K562 (cell line): ENCODE measurements around the gene ICOSLG. TPM values are rescaled to one million over a fixed set of nuclear protein-coding genes. Genes with fewer than 3 reads are reported as not detected.

ENCODE experiments used
- AFF4 ChIP-seq: sonication (generic); formaldehyde crosslinking; IDR thresholded peaks from 2 replicates; pipeline ENCODE4 v1.8.0; 2023; ENCODE audit warnings: mild to moderate bottlenecking, missing genetic modification reagents
- CC2D1A ChIP-seq: fragments of 450-650 bp; IDR thresholded peaks from 2 replicates; pipeline ENCODE4 v1.6.1; 2017; ENCODE audit warnings: mild to moderate bottlenecking
- CREB3L1 ChIP-seq: fragments of 450-650 bp; IDR thresholded peaks from 2 replicates; pipeline ENCODE4 v1.6.1; 2014; ENCODE audit warnings: low read depth, mild to moderate bottlenecking, moderate library complexity, borderline replicate concordance
- CTCF ChIP-seq, 3 experiments: IDR thresholded peaks in 2 of 3; conservative IDR thresholded peaks in 1 of 3; 2 replicates each; pipeline ENCODE4 v1.5.1; 2011 to 2012; ENCODE audit warnings: low read length in 3 of 3, mild to moderate bottlenecking in 3 of 3, control low read depth in 2 of 3, improper control_type of control experiment in 1 of 3, inconsistent platforms in 1 of 3, low read depth in 1 of 3, mixed read lengths in 1 of 3, moderate library complexity in 1 of 3; ENCODE audit not compliant: insufficient read depth in 2 of 3
- E4F1 ChIP-seq: fragments of 250-450 bp; sonication (Bioruptor Pico); IDR thresholded peaks from 2 replicates; pipeline ENCODE4 v1.5.0; 2021; ENCODE audit warnings: mild to moderate bottlenecking, borderline replicate concordance
- GABPB1 ChIP-seq: sonication (generic); formaldehyde crosslinking; IDR thresholded peaks from 2 replicates; pipeline ENCODE4 v1.8.0; 2022; ENCODE audit warnings: mild to moderate bottlenecking, missing genetic modification reagents
- KDM5B ChIP-seq: fragments of 200-600 bp; sonication (generic); IDR thresholded peaks from 2 replicates; pipeline ENCODE4 v1.6.1; 2012; ENCODE audit warnings: low read depth, mild to moderate bottlenecking, moderate library complexity, low read length, control low read depth, inconsistent platforms; ENCODE audit not compliant: insufficient replicate concordance
- NFE2L1 ChIP-seq: fragments of 450-650 bp; IDR thresholded peaks from 2 replicates; pipeline ENCODE4 v1.6.1; 2016; ENCODE audit warnings: missing genetic modification characterization, low read depth, mild to moderate bottlenecking, missing compliant biosample characterization, moderate library complexity, borderline replicate concordance
- PHB ChIP-seq: fragments of 250-450 bp; sonication (Bioruptor Pico); IDR thresholded peaks from 2 replicates; pipeline ENCODE4 v1.5.0; 2021
- RAD21 ChIP-seq, 2 experiments: fragments of 250-450 bp in 1 of 2; fragments of 450-650 bp in 1 of 2; sonication (Bioruptor Pico) in 1 of 2; formaldehyde crosslinking in 1 of 2; IDR thresholded peaks in 1 of 2; conservative IDR thresholded peaks in 1 of 2; 2 replicates each; pipeline versions ENCODE4 v1.4.0 to v1.8.0; 2020 to 2022; ENCODE audit warnings: mild to moderate bottlenecking in 2 of 2, moderate library complexity in 1 of 2
- RBFOX2 ChIP-seq: fragments of 200-400 bp; formaldehyde crosslinking; IDR thresholded peaks from 2 replicates; pipeline ENCODE4 v1.6.1; 2017; ENCODE audit warnings: low read depth, mild to moderate bottlenecking, low read length, moderate library complexity
- SAP30 ChIP-seq: fragments of 200-600 bp; sonication (generic); IDR thresholded peaks from 2 replicates; pipeline ENCODE4 v1.6.1; 2012; ENCODE audit warnings: borderline replicate concordance, low read depth, mild to moderate bottlenecking, moderate library complexity, low read length, control low read depth, inconsistent platforms; ENCODE audit not compliant: insufficient read depth, poor library complexity, severe bottlenecking
- SIX5 ChIP-seq, 2 experiments: IDR thresholded peaks; 2 replicates each; pipeline ENCODE4 v1.6.1; 2011; ENCODE audit warnings: low read length in 2 of 2, borderline replicate concordance in 1 of 2, low read depth in 1 of 2, mild to moderate bottlenecking in 1 of 2, moderate library complexity in 1 of 2; ENCODE audit not compliant: insufficient read depth in 1 of 2
- SREBF1 ChIP-seq: fragments of 150-350 bp; IDR thresholded peaks from 2 replicates; pipeline ENCODE4 v1.6.1; 2014; ENCODE audit warnings: antibody characterized with exemption, low read depth, low read length, borderline replicate concordance
- THRAP3 ChIP-seq: fragments of 450-650 bp; IDR thresholded peaks from 2 replicates; pipeline ENCODE4 v1.6.1; 2016; ENCODE audit warnings: mild to moderate bottlenecking, inconsistent platforms, borderline replicate concordance
- ZC3H4 ChIP-seq: sonication (generic); formaldehyde crosslinking; IDR thresholded peaks from 2 replicates; pipeline ENCODE4 v1.9.0; 2021; ENCODE audit warnings: missing genetic modification reagents, borderline replicate concordance
- ZNF165 ChIP-seq: fragments of 250-450 bp; sonication (Bioruptor Pico); IDR thresholded peaks from 2 replicates; pipeline ENCODE4 v1.4.0; 2020; ENCODE audit warnings: borderline replicate concordance
- polyA plus RNA-seq, 8 experiments: library from polyadenylated mRNA; depleted of rRNA in 4 of 8; stranded (reverse) in 5 of 8; unstranded in 3 of 8; fragments of >200 nt; fragmentation: Nextera tagmentation in 2 of 8; fragmentation: Illumina TruSeq in 1 of 8; extraction: Ambion mirVana in 2 of 8; extraction: Trizol in 1 of 8; gene quantifications; 2 replicates each; pipeline versions ENCODE4 v1.2.1 to v1.2.3, GENCODE V29; 2011 to 2014; ENCODE audit warnings: inconsistent platforms in 1 of 8, missing spikeins in 1 of 8
- total RNA-seq, 7 experiments: library from RNA; depleted of rRNA in 6 of 7; stranded (reverse); fragments of >200 nt in 6 of 7; fragmentation: Illumina TruSeq in 2 of 7; extraction: Trizol in 2 of 7; gene quantifications; 2 replicates each; pipeline versions ENCODE4 v1.2.1 to v1.2.3, GENCODE V29; 2011 to 2021; ENCODE audit warnings: low replicate concordance in 1 of 7

The ICOSLG gene
- total and polyA plus RNA-seq, 9 of the 15 experiments (the other 6 are each of a cell fraction or from before 2014, with no cell fraction given) = 0.01 to 1.4 (median 0.15) TPM

- TF ChIP-seq E4F1 (CRISPR knock-in tag) (no peak), AFF4 (no peak; the same call in none of the 2 replicates), KDM5B (no peak), SREBF1 (no peak), NFE2L1 (tag) (no peak), RBFOX2 (no peak), CC2D1A (peak; percentile 92), CTCF (IDR thresholded peaks at IDR 0.05 in 2 of 3, conservative IDR thresholded peaks at IDR 0.05 in 1 of 3; ENCODE audit: insufficient read depth in 2 of 3, low read depth in 1 of 3, low read length in 3 of 3) (peak; percentile 75 to 86 (median 78); a peak in 5 of 6 replicates), GABPB1 (CRISPR knock-in tag) (0 out of 2 replicates have a peak, but pooled peaks have one; percentile 33), CREB3L1 (no peak), PHB (no peak), SIX5 (IDR thresholded peaks at IDR 0.05; ENCODE audit: borderline replicate concordance in 1 of 2, insufficient read depth in 1 of 2, low read depth in 1 of 2, low read length in 2 of 2) (no peak), SAP30 (peak; percentile 2), RAD21 (CRISPR knock-in tag; conservative IDR thresholded peaks at IDR 0.05 in 1 of 2, IDR thresholded peaks at IDR 0.05 in 1 of 2) (peak; percentile 97 to 99), THRAP3 (no peak), ZNF165 (CRISPR knock-in tag) (0 out of 2 replicates have a peak, but pooled peaks have one; percentile 24), ZC3H4 (CRISPR knock-in tag) (no peak)
Measured at GRCh38 chr21:44267655-44268142, 27.0 kb upstream of the ICOSLG start (continued).
